ENCODE results near the gene F2R. TPM values are rescaled to one million over a fixed set of nuclear protein-coding genes. Genes with fewer than 3 reads are reported as not detected.

The F2R gene
- total and polyA plus RNA-seq, 9 of the 15 experiments (the other 6 are each of a cell fraction or from before 2014, with no cell fraction given) = 4.0 to 34.7 (median 15.1) TPM

- Histone ChIP-seq H3K27me3 (ENCODE audit: control insufficient read depth in 2 of 2, insufficient read depth in 2 of 2, low read length in 2 of 2) (no peaks in the 10 kb centered on the region), H3K36me3 (ENCODE audit: control insufficient read depth, insufficient read depth, low read length) (no peaks in the 10 kb centered on the region), H3K9me1 (ENCODE audit: control insufficient read depth, insufficient read depth, low read length) (no peaks in the 10 kb centered on the region), H2AFZ (ENCODE audit: low read depth, low read length) (no peak overlapping the region), H3K4me2 (ENCODE audit: insufficient read depth, low read length) (no peak overlapping the region), H3K4me1 (replicated peaks in 1 of 2; ENCODE audit: control insufficient read depth in 2 of 2, insufficient read depth in 2 of 2, low read length in 2 of 2) (peaks cover 0 to 4% of the 10 kb centered on the region in 2 experiments; a peak in 2 of 5 replicates), H3K79me2 (ENCODE audit: control insufficient read depth, insufficient read depth, low read length) (no peaks in the 10 kb centered on the region), H3K9me3 (replicated peaks; ENCODE audit: control insufficient read depth, insufficient read depth, low read depth, low read length) (no peaks in the 10 kb centered on the region), H3K9ac (ENCODE audit: insufficient read depth in 1 of 2, low read depth in 2 of 2, low read length in 2 of 2) (no peak overlapping the region), H4K20me1 (replicated peaks; ENCODE audit: control insufficient read depth, insufficient read depth, low read length) (no peaks in the 10 kb centered on the region), H3K27ac (ENCODE audit: extremely low read depth, low read depth, low read length) (no peak overlapping the region), H3K4me3 (no peak overlapping the region)
- TF ChIP-seq MIER1 (IDR thresholded peaks at IDR 0.05; ENCODE audit: low read depth) (no peak), ZBTB1 (CRISPR knock-in tag; IDR thresholded peaks at IDR 0.05; ENCODE audit: borderline replicate concordance, low read depth) (no peak), PHF21A (IDR thresholded peaks at IDR 0.05; ENCODE audit: borderline replicate concordance, low read depth) (no peak)
- TF ChIP-seq, protein P1, sequence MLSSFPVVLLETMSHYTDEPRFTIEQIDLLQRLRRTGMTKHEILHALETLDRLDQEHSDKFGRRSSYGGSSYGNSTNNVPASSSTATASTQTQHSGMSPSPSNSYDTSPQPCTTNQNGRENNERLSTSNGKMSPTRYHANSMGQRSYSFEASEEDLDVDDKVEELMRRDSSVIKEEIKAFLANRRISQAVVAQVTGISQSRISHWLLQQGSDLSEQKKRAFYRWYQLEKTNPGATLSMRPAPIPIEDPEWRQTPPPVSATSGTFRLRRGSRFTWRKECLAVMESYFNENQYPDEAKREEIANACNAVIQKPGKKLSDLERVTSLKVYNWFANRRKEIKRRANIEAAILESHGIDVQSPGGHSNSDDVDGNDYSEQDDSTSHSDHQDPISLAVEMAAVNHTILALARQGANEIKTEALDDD (IDR thresholded peaks at IDR 0.05) = no peak
- POLR2A ChIA-PET = no interaction called here
- DNase-seq (ENCODE audit: extremely low read depth in 1 of 4, low spot score in 3 of 4) (no peak), FAIRE-seq (no peak), ATAC-seq (no peak)
- BruUV-seq (replicated peaks) = no TSS peak
- 36% methylated on average over 5 of the region's 5 CpGs for WGBS (ENCODE audit: insufficient coverage, low coverage, missing lambda C conversion rate)
- intact Hi-C loops (cut with micrococcal nuclease) (no loop called here), in situ Hi-C loops (cut with MboI) (loop anchor here (10.0 kb wide), 1 partner anchor 131 kb away; no protein-coding TSS in a partner anchor)
- CTCF ChIA-PET (ENCODE audit: low intra/inter-chr PET ratio) = interaction anchor here (1.0 kb wide), 1 partner anchor 12 kb away, joined by 4 read pairs; no protein-coding TSS in a partner anchor
These were observed 60.0 kb downstream of the F2R start for GRCh38 chr5:76775921-76776320.

DNA sequence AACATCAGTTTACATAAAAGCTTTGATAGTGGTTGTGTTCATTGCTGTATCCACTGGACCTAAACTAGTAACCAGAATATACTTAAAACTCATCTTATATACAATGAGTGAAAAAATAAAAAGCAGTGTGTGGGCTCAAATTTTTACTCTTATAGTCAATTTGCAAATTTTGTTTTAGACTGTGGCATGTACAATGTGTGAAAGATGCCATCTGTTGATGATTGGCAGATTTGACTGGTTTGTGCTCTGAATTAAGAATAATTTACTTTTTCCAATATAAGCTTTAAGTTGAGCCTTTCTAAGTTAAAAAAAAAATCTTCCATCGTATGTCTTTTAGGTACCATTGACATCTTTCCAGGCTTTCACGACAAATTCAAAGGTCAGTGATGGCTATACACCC lies 60.5 kb downstream of the F2R start:
- Histone ChIP-seq H3K4me3 (no peak overlapping the region), H3K9me3 (replicated peaks; ENCODE audit: control insufficient read depth, insufficient read depth, low read depth, low read length) (no peaks in the 10 kb centered on the region), H3K79me2 (ENCODE audit: control insufficient read depth, insufficient read depth, low read length) (no peaks in the 10 kb centered on the region), H2AFZ (ENCODE audit: low read depth, low read length) (no peak overlapping the region), H3K4me1 (replicated peaks in 1 of 2; ENCODE audit: control insufficient read depth in 2 of 2, insufficient read depth in 2 of 2, low read length in 2 of 2) (peaks cover 0 to 4% of the 10 kb centered on the region in 2 experiments; a peak in 2 of 5 replicates), H3K36me3 (ENCODE audit: control insufficient read depth, insufficient read depth, low read length) (no peaks in the 10 kb centered on the region), H3K4me2 (ENCODE audit: insufficient read depth, low read length) (no peak overlapping the region), H3K9me1 (ENCODE audit: control insufficient read depth, insufficient read depth, low read length) (no peaks in the 10 kb centered on the region), H3K27ac (ENCODE audit: extremely low read depth, low read depth, low read length) (no peak overlapping the region), H4K20me1 (replicated peaks; ENCODE audit: control insufficient read depth, insufficient read depth, low read length) (no peaks in the 10 kb centered on the region), H3K27me3 (ENCODE audit: control insufficient read depth in 2 of 2, insufficient read depth in 2 of 2, low read length in 2 of 2) (no peaks in the 10 kb centered on the region), H3K9ac (ENCODE audit: insufficient read depth in 1 of 2, low read depth in 2 of 2, low read length in 2 of 2) (no peak overlapping the region)
- no TSS peak for BruUV-seq (replicated peaks)
- 27% methylated on average over 2 of the region's 2 CpGs for WGBS (ENCODE audit: insufficient coverage, low coverage, missing lambda C conversion rate)
- ATAC-seq (no peak), DNase-seq (ENCODE audit: extremely low read depth in 1 of 4, low spot score in 3 of 4) (no peak), FAIRE-seq (no peak)
- intact Hi-C loops (cut with micrococcal nuclease) (no loop called here), in situ Hi-C loops (cut with MboI) (loop anchor here (10.0 kb wide), 1 partner anchor 132 kb away; no protein-coding TSS in a partner anchor)
- no peak for TF ChIP-seq ZNF780A (CRISPR knock-in tag; IDR thresholded peaks at IDR 0.05)
- no peak for TF ChIP-seq MXI1 (IDR thresholded peaks at IDR 0.05; ENCODE audit: low read depth, low read length)
- TF ChIP-seq ZEB2 (IDR thresholded peaks at IDR 0.05) = no peak
- no peak for TF ChIP-seq TRIM28 (IDR thresholded peaks at IDR 0.05)
- TF ChIP-seq BMI1 (IDR thresholded peaks at IDR 0.05; ENCODE audit: low read length) = no peak
- no peak for TF ChIP-seq EWSR1 (IDR thresholded peaks at IDR 0.05; ENCODE audit: borderline replicate concordance, low read depth, partially characterized antibody)
- no peak for TF ChIP-seq PRDM10 (IDR thresholded peaks at IDR 0.05; ENCODE audit: partially characterized antibody)
- CTCF ChIA-PET (ENCODE audit: low intra/inter-chr PET ratio) = interaction anchor here (1.0 kb wide), 1 partner anchor 11 kb away, joined by 4 read pairs; no protein-coding TSS in a partner anchor
- POLR2A ChIA-PET = no interaction called here
